ENCODE measurements around the gene MPPED1. TPM values are rescaled to one million over a fixed set of nuclear protein-coding genes. Genes with fewer than 3 reads are reported as not detected.

Gene MPPED1
- total RNA-seq, 1 donor from 2014 or later: 0.18 TPM

GRCh38 chr22:43535336-43535735 is 123.5 kb downstream of the MPPED1 start:
- no peaks in the 10 kb centered on the region for H3K36me3 Mint-ChIP-seq (ENCODE audit: low read depth, unreplicated experiment)
- no peak overlapping the region for H3K27ac Mint-ChIP-seq (ENCODE audit: unreplicated experiment)
- no peaks in the 10 kb centered on the region for H3K4me1 Mint-ChIP-seq (ENCODE audit: unreplicated experiment)
- H3K4me3 Mint-ChIP-seq (ENCODE audit: unreplicated experiment): no peak overlapping the region
- H3K27me3 Mint-ChIP-seq (ENCODE audit: unreplicated experiment): peaks cover 5% of the 10 kb centered on the region
- no peak for DNase-seq (ENCODE audit: low spot score)
- H3K9me3 Mint-ChIP-seq (ENCODE audit: unreplicated experiment): no peaks in the 10 kb centered on the region
- TF ChIP-seq CTCF (IDR thresholded peaks at IDR 0.05; ENCODE audit: unreplicated experiment): no peak

- no peaks in the 10 kb centered on the region for H3K9me3 Mint-ChIP-seq (ENCODE audit: unreplicated experiment)
- no peak overlapping the region for H3K4me3 Mint-ChIP-seq (ENCODE audit: unreplicated experiment)
- H3K4me1 Mint-ChIP-seq (ENCODE audit: unreplicated experiment): no peaks in the 10 kb centered on the region
- no peak for DNase-seq (ENCODE audit: low spot score)
- no peak for TF ChIP-seq CTCF (IDR thresholded peaks at IDR 0.05; ENCODE audit: unreplicated experiment)
- no peak overlapping the region for H3K27ac Mint-ChIP-seq (ENCODE audit: unreplicated experiment)
- peaks cover 5% of the 10 kb centered on the region for H3K27me3 Mint-ChIP-seq (ENCODE audit: unreplicated experiment)
- no peaks in the 10 kb centered on the region for H3K36me3 Mint-ChIP-seq (ENCODE audit: low read depth, unreplicated experiment)
Measured at GRCh38 chr22:43535741-43536140, 123.9 kb downstream of the MPPED1 start.

GRCh38 chr22:43537019-43537585 is 125.3 kb downstream of the MPPED1 start:
- no peak overlapping the region for H3K4me3 Mint-ChIP-seq (ENCODE audit: unreplicated experiment)
- no peaks in the 10 kb centered on the region for H3K9me3 Mint-ChIP-seq (ENCODE audit: unreplicated experiment)
- TF ChIP-seq CTCF (IDR thresholded peaks at IDR 0.05; ENCODE audit: unreplicated experiment): no peak

GRCh38 chr22:43539572-43540528 is 128.0 kb downstream of the MPPED1 start:
- Mint-ChIP-seq H3K36me3 (ENCODE audit: low read depth, unreplicated experiment) (no peaks in the 10 kb centered on the region), H3K4me1 (ENCODE audit: unreplicated experiment) (no peaks in the 10 kb centered on the region), H3K27ac (ENCODE audit: unreplicated experiment) (no peak overlapping the region), H3K4me3 (ENCODE audit: unreplicated experiment) (no peak overlapping the region), H3K9me3 (ENCODE audit: unreplicated experiment) (no peaks in the 10 kb centered on the region), H3K27me3 (ENCODE audit: unreplicated experiment) (peaks cover 9% of the 10 kb centered on the region)
- DNase-seq (ENCODE audit: low spot score): no peak
- no peak for TF ChIP-seq CTCF (IDR thresholded peaks at IDR 0.05; ENCODE audit: unreplicated experiment)

More at GRCh38 chr22:43537019-43537585, 125.3 kb downstream of the MPPED1 start:
- no peak for DNase-seq (ENCODE audit: low spot score)
- Mint-ChIP-seq H3K27ac (ENCODE audit: unreplicated experiment) (no peak overlapping the region), H3K4me1 (ENCODE audit: unreplicated experiment) (no peaks in the 10 kb centered on the region), H3K36me3 (ENCODE audit: low read depth, unreplicated experiment) (no peaks in the 10 kb centered on the region), H3K27me3 (ENCODE audit: unreplicated experiment) (peaks cover 8% of the 10 kb centered on the region)

- no peaks in the 10 kb centered on the region for H3K9me3 Mint-ChIP-seq (ENCODE audit: unreplicated experiment)
- H3K27me3 Mint-ChIP-seq (ENCODE audit: unreplicated experiment): peaks cover 9% of the 10 kb centered on the region
- H3K36me3 Mint-ChIP-seq (ENCODE audit: low read depth, unreplicated experiment): no peaks in the 10 kb centered on the region
- no peak for DNase-seq (ENCODE audit: low spot score)
- H3K4me1 Mint-ChIP-seq (ENCODE audit: unreplicated experiment): no peaks in the 10 kb centered on the region
- TF ChIP-seq CTCF (IDR thresholded peaks at IDR 0.05; ENCODE audit: unreplicated experiment): no peak
- no peak overlapping the region for H3K4me3 Mint-ChIP-seq (ENCODE audit: unreplicated experiment)
- H3K27ac Mint-ChIP-seq (ENCODE audit: unreplicated experiment): no peak overlapping the region
Measured at GRCh38 chr22:43540529-43540923, 128.7 kb downstream of the MPPED1 start.

Data from endothelial cell (in vitro differentiated cells).